GM08714 (cell line): ENCODE data around the gene GRAP2.
"Not testable (repeated sequence)": the region's sequence is repeated elsewhere in the genome, so short reads cannot be mapped to it uniquely, and the experiment has no call there.

ENCODE experiments used
- H3K4me3 ChIP-seq: fragments of 200-500 bp; sonication (Bioruptor generic); 2 replicates; pipeline ENCODE4 v1.5.1; 2014; ENCODE audit warnings: mild to moderate bottlenecking, low read length, inconsistent platforms
- ZNF274 ChIP-seq: IDR thresholded peaks from 2 replicates; pipeline ENCODE4 v1.6.1; 2012; ENCODE audit warnings: mild to moderate bottlenecking, low read depth, low read length

GRAP2 gene

DNA sequence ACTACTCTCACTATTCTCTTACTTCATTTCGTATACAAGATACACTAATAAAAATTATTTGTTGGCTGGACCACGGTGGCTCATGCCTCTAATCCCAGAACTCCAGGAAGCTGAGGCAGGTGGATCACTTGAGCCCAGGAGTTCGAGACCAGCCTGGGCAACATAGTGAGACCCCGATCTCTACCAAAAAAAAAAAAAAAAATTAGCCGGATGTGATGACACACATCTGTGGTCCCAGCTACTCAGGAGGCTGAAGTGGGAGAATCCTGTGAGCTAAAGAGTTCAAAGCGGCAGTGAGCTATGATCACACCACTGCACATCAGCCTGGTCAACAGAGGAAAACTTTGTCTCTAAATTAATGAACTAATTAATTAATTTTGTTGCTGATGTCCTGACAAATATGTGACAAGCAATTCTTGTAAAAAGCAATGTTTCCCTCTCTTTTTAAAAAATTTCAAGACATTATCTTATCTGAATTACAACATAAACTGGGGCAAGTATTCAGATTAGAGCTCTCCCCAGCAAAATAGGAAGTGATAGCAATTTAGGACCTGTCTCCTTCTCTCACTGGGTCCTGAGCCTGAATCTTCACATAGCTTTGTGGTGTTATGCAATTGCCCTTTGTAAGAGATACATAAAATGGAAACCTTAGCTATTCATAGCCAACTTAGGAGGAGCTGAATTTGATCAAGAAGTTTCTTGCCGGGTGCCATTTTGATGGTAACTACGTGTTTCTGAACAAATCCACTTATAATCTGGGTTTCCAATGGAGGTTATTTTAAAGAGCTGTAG lies 41.8 kb downstream of the GRAP2 start:
- TF ChIP-seq ZNF274: no peak
- no peak overlapping the region for H3K4me3 ChIP-seq

GRCh38 chr22:39943337-39943736 lies 42.5 kb downstream of the GRAP2 start:
- no peak for TF ChIP-seq ZNF274
- H3K4me3 ChIP-seq: no peak overlapping the region

DNA sequence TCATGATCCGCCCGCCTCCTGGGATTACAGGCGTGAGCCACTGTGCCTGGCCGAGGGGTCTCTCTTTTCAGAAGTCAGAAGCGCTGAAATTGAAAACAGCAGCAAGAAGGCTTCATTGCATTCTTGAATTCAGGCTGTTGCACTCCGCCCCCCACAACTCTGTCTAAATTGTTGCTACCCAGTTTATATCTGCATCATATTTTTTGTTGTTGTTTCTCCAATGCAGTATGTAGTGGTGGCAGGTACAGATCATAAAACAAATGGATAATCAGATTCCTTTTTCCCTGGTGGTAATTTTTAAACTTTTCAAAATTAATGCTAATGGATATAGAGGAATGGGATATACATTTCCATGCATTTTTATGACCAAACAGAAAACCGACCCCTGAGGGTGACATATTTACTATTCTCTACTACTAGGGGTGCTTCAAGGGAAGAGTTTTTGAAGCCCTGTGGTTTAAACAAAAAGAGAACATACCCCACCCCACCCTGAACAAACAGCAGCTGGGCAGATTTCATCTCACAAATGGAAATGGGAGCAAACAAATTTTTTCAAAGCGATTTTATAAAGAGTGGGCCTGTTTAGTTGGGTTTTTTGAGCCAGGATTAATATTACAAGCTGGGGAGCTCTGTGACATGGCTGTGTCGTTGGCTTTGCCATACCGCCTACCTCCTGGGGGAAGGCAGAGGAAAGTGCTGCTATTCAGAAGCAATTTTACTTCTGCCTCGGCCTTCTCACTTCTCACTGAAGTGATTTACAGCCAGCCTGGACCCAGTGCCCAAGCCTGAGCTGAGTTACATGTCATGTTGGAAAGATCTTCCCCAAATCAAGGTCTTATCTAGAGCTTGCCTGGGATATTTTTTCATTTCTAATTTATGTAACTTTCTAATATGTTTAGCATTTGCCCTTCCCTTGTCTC lies 43.3 kb downstream of the GRAP2 start:
- TF ChIP-seq ZNF274: no peak
- no peak overlapping the region for H3K4me3 ChIP-seq

GRCh38 chr22:39946126-39946502 lies 45.2 kb downstream of the GRAP2 start:
- no peak for TF ChIP-seq ZNF274
- H3K4me3 ChIP-seq: no peak overlapping the region

- H3K4me3 ChIP-seq: no peak overlapping the region
- TF ChIP-seq ZNF274: no peak
Observed at GRCh38 chr22:39946503-39947219, 45.8 kb downstream of the GRAP2 start.

- no peak for TF ChIP-seq ZNF274
- no peak overlapping the region for H3K4me3 ChIP-seq
Observed at GRCh38 chr22:39947220-39948216, 46.6 kb downstream of the GRAP2 start.

DNA sequence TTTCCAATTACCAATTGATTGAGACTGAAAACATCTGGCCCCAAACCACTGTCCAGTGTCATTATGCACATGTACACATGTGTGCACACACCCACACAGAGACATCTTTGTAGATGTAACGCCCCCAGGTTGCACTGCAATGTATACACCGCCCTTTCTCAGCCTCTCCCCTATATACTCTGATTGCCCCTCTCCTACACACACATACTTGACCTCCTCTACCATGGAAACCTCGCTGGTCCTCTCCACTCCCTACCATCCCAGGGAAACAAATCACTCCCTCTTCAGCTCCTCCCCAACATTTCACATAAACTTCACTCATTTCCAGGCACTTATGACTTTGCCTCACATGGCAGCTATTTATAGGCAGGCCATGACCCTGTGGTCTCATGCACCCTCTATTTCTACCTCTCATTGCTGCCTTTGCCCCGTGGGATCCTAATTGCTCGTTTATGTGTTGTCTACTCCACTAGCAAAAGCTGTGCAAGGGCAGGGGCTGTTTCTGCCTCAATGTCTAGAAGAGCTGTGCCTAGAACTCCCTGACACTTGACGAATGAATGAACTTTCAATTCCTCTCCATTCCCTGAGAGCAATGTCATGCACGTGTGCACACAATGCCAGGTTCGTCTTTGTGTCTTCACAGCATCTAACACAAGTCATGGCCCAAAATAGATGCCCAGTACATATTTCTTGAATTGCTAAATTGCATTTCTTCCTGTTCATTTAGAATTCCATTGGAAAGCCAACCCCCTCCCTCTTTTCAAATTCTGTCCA lies 49.3 kb downstream of the GRAP2 start:
- no peak for TF ChIP-seq ZNF274
- H3K4me3 ChIP-seq: no peak overlapping the region; the same call in 1 of the 2 replicates

DNA sequence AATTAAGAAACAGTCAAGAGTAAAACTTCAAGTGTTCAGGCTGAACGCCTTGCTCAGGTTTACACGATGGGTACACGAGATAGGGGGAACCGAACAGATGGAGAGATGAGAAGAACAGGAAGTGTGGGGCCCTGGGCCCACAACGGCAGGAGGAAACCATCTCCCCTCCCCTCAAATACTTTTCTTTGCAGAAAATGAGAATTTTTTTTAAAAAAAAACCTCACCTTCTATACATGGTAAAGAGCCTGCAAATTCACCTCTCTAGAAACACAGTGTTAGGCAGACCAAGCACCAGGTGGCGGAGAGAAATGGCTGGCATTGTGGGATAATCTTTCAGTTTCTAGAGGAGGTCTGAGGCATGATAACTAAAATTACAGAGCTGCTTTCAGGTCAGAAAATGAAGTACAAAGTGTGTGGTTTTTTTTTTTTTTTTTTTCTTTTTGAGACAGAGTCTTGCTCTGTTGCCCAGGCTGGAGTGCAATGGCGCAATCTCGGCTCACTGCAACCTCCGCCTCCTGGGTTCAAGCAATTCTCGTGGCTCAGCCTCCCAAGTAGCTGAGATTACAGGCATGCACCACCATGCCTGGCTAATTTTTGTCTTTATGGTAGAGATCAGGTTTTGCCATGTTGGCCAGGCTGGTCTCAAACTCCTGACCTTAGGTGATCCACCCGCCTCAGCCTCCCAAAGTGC lies 50.9 kb downstream of the GRAP2 start:
- H3K4me3 ChIP-seq: not testable (repeated sequence)

GRCh38 chr22:39952347-39952746 lies 51.5 kb downstream of the GRAP2 start:
- TF ChIP-seq ZNF274: no peak
- no peak overlapping the region for H3K4me3 ChIP-seq

DNA sequence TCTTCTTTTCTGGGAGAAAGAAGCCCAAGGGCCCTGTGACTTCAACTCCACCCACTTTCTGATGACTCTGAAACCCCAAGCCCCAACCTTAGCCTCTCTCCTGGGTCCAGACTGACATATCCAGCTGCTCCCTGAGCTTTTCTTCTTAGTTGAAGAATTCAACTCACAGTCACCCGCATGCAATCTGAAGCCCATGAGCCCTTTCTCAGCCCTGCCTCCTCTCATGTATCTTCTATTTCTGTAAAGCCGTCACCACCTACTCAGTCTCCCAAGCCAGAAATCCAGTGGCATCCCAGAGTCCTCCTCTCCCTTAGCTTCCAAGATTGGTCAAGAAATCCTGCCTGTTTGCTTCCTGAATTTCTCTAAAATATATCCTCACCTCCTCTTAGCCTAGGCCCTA lies 52.2 kb downstream of the GRAP2 start:
- H3K4me3 ChIP-seq: no peak overlapping the region
- no peak for TF ChIP-seq ZNF274

- H3K4me3 ChIP-seq: no peak overlapping the region
- no peak for TF ChIP-seq ZNF274
Observed at GRCh38 chr22:39954584-39955055, 53.7 kb downstream of the GRAP2 start.

DNA sequence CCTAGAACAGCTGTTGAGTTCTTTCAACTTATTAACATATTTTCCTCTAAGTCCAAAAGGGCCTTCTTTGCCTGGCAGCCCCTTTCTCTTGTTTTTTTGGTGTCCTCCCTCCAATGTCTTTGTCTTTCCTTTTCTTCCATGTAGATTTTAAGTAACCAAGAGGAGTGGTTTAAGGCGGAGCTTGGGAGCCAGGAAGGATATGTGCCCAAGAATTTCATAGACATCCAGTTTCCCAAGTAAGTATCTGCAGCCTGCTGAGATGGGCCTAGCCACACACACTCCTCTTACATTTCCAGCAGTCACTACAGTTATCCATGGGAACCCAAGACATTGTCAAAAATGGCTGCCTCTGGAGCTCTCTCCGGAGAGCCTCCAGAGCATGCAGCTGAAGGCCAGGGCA lies 54.8 kb downstream of the GRAP2 start:
- no peak for TF ChIP-seq ZNF274
- no peak overlapping the region for H3K4me3 ChIP-seq
